Activated naive CD4-positive, alpha-beta T cell treated with anti-CD3 and anti-CD28 coated beads, Interleukin-2, amount 50 U/mL, for 72 hours (primary cell): Measurements from ENCODE around the gene B3GNT2. TPM values are rescaled to one million over a fixed set of nuclear protein-coding genes. Genes with fewer than 3 reads are reported as not detected.
"Not testable (repeated sequence)": the region's sequence is repeated elsewhere in the genome, so short reads cannot be mapped to it uniquely, and the experiment has no call there.

Experiments
- ATAC-seq, 2 donors: fragments of 150-1000 bp; cut with Tn5 transposase; 2 replicates each; pipeline ENCODE4 v1.10.0; 2021; ENCODE audit warnings: mild to moderate bottlenecking in 2 of 2, moderate library complexity in 2 of 2
- DNase-seq, 2 donors: peaks; one replicate each; pipeline ENCODE4 v3.0.0; 2021 to 2022; ENCODE audit warnings: low spot score in 2 of 2
- H3K27ac Mint-ChIP-seq, 2 donors: one replicate each; pipeline ENCODE4 v1.8.0; 2022; ENCODE audit warnings: mild to moderate bottlenecking in 2 of 2, mixed read lengths in 2 of 2
- H3K36me3 Mint-ChIP-seq, 2 donors: one replicate each; pipeline ENCODE4 v1.8.0; 2022; ENCODE audit warnings: mixed read lengths in 2 of 2
- H3K9me3 Mint-ChIP-seq, 2 donors: one replicate each; pipeline ENCODE4 v1.8.0; 2022; ENCODE audit warnings: mixed read lengths in 2 of 2
- total RNA-seq, 2 donors: library from RNA; stranded (reverse); gene quantifications; one replicate each; pipeline ENCODE4 v1.2.3, GENCODE V29; 2022

The B3GNT2 gene
- total RNA-seq, 2 donors from 2014 or later, result 34.9 to 43.6 TPM

DNA sequence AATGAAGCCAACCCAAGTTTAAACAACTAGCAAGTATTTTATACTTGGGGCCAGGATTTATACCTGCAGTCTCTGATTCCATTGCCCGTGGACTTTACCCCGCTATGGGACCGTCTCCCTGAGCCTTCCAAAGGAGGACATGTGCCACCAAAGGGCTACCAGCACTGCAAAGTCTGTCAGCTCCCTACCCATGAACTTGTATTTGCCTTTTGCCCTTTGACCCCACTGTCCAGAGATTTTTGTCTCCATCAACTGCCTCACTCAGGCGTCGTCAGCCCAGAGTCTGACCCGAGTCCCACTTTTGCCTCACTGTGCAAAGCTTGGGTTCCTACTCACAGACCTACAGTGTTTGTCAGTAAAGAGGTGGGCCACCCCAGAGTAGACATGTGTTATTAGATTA, 40.6 kb downstream of the B3GNT2 start:
- H3K9me3 Mint-ChIP-seq, result no peaks in the 10 kb centered on the region
- no peak for ATAC-seq
- no peaks in the 10 kb centered on the region for H3K36me3 Mint-ChIP-seq
- H3K27ac Mint-ChIP-seq, result peak overlapping the region in 1 of 2 donors; percentile 16
- DNase-seq, result no peak

DNA sequence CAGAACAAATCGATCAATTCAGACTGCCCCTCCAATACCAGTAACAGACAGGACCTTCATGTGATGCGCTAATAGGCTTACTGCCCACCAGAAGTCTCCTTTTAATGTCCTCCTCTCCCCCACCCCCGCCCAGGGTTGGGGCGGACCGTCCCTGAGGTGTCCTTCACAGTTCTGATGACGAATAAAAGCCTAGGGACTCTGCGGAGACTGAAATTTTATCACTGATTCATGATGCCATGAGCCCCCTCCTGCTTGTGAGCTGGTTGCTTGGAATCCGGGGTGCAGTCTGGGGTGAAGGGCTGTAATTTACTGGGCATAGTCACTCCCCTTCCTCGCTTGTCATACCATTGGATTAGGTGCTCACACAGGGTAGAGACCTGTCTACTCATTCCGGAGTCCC, 42.3 kb downstream of the B3GNT2 start:
- DNase-seq (no peak), ATAC-seq (no peak)
- Mint-ChIP-seq H3K9me3 (no peaks in the 10 kb centered on the region), H3K36me3 (no peaks in the 10 kb centered on the region), H3K27ac (no peak overlapping the region)

DNA sequence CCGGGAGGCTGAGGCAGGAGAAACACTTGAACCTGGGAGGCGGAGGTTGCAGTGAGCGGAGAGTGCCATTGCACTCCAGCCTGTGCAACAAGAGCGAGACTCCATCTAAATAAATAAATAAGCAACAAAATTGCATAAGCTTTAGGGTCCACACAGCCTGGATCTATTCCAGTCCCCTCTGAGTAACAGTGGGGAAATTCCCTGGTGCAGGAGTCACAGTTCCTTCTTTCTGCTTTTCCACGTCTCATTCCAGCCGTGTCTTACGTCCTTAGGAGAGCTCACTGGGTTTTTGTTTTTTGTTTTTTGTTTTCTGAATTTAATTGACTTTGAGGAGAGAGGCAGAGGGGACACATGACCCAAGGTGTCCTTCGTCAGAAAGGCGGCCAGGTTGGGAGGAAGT, 44.6 kb downstream of the B3GNT2 start:
- Mint-ChIP-seq H3K27ac (peak overlapping the region in 1 of 2 donors; percentile 11), H3K9me3 (no peaks in the 10 kb centered on the region), H3K36me3 (no peaks in the 10 kb centered on the region)
- DNase-seq (no peak), ATAC-seq (no peak)

DNA sequence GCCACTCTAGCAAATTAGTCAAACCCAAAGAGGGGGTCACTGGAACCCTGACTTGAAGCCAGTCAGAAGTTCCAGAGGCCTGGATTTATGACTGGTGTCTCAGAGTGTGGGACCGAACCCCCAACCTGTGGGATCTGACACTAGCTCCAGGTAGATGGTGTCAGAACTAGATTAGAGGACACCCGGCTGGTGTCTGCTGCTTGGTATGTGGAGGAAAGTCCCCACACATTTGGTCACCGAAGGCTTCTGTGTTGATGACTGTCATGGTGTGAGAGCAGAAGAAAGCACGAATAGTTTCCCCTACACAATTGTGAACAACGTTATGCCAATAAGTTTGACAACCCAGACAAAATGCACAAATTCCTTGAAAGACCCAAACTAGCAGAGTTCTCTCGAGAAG, 48.1 kb downstream of the B3GNT2 start:
- Mint-ChIP-seq H3K27ac (peak overlapping the region in 1 of 2 donors; percentile 30), H3K9me3 (no peaks in the 10 kb centered on the region), H3K36me3 (no peaks in the 10 kb centered on the region)
- DNase-seq (no peak), ATAC-seq (no peak)

DNA sequence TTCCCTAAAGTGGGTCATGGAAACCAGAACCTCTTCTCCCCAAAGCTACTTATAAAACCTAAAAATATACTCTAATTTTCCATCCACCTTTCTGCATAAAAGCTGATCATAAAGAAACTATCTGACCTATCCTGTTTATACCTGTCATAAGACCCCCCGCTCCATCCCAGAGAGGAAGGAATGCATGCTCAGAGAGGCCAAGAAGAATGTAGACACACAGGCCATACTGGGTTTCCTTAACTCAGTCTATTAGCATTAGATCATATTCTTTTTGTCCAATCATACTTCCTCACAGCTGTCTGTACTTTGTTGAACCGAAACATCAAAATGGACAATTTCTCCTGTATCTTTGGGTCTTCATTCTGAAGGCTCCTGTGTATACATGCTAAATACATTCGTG, 52.3 kb downstream of the B3GNT2 start:
- ATAC-seq, result no peak
- Mint-ChIP-seq H3K27ac (no peak overlapping the region), H3K9me3 (no peaks in the 10 kb centered on the region), H3K36me3 (no peaks in the 10 kb centered on the region)
- no peak for DNase-seq

DNA sequence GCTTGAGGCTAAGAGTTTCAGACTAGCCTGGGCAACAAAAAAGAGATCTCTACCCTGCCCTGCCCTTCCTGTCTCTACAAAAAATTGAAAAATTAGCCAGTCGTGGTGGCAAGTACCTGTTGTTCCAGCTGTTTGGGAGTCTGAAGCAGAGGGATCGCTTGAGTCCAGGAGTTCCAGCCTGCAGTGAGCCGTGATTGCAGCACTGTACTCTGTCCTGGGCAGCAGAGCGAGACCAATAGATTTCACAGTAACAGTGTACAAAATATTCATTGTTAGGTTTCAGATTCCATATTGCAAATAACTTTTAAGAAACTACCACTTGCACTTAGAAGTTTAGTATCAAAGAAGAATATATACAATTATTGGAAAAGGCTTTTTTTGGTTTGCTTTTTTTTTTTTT, 54.3 kb downstream of the B3GNT2 start:
- ATAC-seq, result no peak
- Mint-ChIP-seq H3K27ac (no peak overlapping the region), H3K9me3 (no peaks in the 10 kb centered on the region), H3K36me3 (no peaks in the 10 kb centered on the region)
- DNase-seq, result no peak

DNA sequence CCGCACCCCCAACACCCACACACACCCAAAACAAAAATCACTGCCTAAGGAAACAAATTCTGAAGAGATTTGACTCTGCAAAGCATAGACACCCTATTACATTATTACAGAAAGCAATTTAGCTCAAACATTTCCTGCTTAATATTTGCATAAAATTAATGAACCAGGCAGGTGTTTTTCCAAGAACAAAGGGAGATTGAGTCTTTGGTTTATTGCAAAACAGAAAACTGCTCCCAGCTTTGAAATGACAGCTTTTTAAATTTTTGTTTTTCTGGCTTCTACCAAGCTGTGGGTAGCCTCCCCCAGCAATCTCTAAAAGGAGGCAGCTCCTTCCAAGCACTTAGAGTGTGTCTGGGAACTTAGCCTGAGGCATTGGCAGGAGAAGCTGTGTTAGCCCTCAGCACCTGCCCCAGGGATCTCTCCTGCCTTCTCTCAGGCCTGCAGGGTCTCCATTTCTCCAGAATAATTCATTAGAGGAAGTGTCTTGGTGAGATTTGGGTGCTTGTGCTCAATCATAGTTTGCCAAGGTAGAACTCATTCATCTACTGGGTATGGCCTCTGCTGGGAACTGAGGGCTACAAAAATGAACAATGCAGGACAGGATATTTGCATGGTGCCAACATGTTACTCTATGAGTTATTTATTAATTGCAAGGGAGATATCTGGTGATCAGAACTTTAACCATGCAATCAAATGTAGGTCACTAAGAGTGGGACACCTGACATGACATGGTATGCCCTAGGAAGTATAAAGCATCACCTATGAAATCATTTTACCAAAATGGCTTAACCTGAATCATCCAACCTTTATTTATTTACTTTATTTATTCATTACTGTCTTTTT, 58.7 kb downstream of the B3GNT2 start:
- H3K9me3 Mint-ChIP-seq, result no peaks in the 10 kb centered on the region
- ATAC-seq, result no peak
- DNase-seq, result no peak

DNA sequence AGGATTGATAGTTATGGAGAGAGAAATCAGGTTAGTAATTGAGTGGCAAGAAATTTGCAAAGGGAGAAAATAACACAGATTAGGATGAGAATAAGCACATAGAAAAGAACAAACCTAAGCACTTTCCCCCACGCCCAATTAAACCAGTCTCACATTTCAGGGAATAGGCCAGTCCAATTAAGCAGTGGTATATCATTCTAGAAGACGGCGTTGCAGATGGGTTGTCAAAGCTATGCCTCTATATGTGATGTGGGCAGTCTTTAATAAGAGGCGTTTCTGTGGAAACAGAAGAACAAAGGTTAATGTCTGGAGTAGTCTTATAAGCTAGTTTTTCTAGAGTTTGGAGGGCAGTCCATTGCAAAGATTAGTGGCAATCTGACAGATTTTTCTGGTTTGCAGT, 61.6 kb downstream of the B3GNT2 start:
- H3K9me3 Mint-ChIP-seq, result no peaks in the 10 kb centered on the region
- no peak overlapping the region for H3K27ac Mint-ChIP-seq
- DNase-seq (no peak), ATAC-seq (no peak)
- no peaks in the 10 kb centered on the region for H3K36me3 Mint-ChIP-seq

More for the DNA sequence above, 58.7 kb downstream of the B3GNT2 start:
- H3K27ac Mint-ChIP-seq, result no peak overlapping the region
- no peaks in the 10 kb centered on the region for H3K36me3 Mint-ChIP-seq

DNA sequence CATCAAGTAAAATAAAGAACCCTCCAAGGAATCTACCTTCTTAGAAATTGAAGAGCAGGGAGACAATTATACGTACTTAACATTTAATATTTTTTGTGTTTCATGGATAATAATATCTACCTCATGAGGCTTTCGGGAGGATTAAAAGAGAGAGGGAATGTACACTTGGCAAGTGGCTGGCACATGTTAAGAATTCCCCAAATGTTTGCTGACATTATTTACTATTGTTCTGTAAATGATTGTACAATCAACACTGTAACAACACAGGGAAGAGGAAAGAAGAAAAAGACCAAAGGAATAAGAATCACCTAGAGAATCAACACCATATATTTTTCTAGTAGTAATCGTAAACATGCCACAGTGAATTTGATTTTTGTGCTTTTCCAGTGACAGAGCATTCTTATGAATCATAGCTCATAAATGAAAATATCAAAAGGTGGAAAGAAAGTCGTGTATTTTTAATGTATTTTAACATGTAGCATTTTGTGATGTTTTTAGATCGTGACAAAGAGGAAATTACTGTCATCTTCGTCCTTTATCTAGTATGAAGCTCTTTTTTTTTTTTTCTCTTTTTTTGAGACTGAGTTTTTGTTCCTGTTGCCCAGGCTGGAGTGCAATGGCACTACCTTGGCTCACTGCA, 67.3 kb downstream of the B3GNT2 start:
- no peak overlapping the region for H3K27ac Mint-ChIP-seq

DNA sequence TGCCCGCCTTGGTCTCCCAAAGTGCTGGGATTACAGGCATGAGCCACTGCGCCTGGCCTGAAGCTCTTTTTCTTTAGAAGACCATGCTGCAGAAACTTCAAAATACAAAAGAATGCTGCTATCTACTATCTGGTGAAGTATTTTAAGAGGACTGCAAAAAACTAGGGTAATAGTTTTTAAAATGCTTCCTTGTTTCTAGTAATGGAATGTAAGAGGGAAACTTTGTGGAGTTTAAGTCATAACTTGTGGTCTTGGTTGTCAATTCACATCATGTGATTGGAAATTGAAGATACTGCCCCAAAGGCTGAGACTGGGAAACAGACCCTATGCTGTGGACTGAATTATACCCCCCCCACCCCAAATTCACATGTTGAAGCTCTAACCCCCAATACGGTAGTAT, 68.3 kb downstream of the B3GNT2 start:
- Mint-ChIP-seq H3K27ac (no peak overlapping the region), H3K9me3 (peaks cover 0 to 19% of the 10 kb centered on the region in 2 donors), H3K36me3 (peaks cover 0 to 7% of the 10 kb centered on the region in 2 donors)
- ATAC-seq (no peak), DNase-seq (no peak)

More for the DNA sequence above, 67.3 kb downstream of the B3GNT2 start:
- peaks cover 0 to 10% of the 10 kb centered on the region in 2 donors for H3K9me3 Mint-ChIP-seq
- no peaks in the 10 kb centered on the region for H3K36me3 Mint-ChIP-seq
- DNase-seq (no peak), ATAC-seq (no peak)

DNA sequence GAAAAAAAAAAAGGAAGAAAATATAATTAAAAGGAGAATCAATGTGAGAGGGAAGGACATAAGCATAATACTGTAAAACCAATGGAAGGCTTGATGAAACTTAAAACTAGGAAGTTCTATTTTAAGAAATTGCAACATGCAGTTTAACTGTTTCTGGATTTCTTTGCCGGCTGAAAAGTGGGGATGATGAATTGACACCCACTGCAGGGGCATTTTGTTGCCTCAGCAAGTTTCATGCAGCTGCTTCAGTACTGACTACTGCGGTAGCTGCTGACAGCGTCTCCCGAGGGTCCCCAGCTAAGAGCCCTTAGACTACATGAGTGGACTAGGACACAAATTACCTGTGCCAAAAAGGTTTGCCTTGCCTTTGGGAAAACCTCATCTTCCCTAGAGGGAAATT, 69.2 kb downstream of the B3GNT2 start:
- DNase-seq (no peak), ATAC-seq (no peak)
- Mint-ChIP-seq H3K9me3 (peaks cover 0 to 19% of the 10 kb centered on the region in 2 donors), H3K27ac (no peak overlapping the region), H3K36me3 (peaks cover 0 to 16% of the 10 kb centered on the region in 2 donors)

DNA sequence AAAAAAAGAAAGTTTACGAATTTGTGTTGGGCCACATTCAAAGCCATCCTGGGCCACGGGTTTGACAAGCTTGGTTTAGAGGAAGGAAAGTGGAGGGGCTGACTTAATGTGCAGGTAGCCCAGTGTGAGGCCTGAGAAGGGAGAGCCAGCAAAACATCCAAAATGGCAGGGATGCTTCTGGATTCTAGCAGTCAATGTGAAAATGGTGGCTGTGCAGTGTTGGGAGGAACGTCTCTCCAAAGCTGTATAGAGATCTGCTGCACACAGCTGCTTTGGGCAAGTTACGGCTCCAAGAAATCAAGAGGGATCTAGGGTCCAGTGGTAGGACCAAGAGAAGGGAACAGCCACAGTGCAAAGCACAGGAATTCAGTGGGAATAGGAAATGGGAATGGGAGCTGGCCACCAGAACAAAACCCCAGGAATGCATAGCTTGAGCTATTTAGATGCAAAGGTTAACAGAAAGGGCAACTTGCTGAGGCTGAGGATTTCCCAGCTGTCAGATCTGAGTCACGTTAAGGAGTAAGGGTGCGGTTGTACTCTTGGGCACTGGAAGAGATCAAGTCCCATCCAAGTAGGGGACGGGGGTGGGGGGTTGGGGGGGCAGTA, 70.6 kb downstream of the B3GNT2 start:
- Mint-ChIP-seq H3K36me3 (peaks cover 0 to 18% of the 10 kb centered on the region in 2 donors), H3K9me3 (peaks cover 0 to 19% of the 10 kb centered on the region in 2 donors), H3K27ac (no peak overlapping the region)
- ATAC-seq (no peak), DNase-seq (no peak)

DNA sequence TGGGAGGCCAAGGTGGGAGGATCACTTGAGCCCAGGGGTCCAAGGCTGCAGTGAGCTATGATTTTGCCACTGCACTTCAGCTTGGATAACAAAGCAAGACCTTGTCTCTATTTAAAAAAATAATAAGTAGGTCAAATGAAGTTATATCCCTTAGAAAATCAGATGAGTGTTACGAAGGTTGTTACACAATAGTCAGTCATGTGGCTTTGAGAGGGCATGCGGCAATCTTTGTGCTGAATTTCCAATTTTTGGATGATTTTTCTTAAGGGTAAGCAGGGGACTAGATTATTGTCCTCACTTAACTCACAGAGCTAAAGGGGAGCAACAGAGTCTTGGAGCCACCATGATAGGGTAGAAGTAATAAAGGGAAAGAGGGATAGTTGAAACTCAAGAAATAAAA, 71.8 kb downstream of the B3GNT2 start:
- DNase-seq (no peak), ATAC-seq (no peak)
- Mint-ChIP-seq H3K36me3 (peaks cover 0 to 18% of the 10 kb centered on the region in 2 donors), H3K9me3 (peaks cover 0 to 19% of the 10 kb centered on the region in 2 donors), H3K27ac (no peak overlapping the region)

DNA sequence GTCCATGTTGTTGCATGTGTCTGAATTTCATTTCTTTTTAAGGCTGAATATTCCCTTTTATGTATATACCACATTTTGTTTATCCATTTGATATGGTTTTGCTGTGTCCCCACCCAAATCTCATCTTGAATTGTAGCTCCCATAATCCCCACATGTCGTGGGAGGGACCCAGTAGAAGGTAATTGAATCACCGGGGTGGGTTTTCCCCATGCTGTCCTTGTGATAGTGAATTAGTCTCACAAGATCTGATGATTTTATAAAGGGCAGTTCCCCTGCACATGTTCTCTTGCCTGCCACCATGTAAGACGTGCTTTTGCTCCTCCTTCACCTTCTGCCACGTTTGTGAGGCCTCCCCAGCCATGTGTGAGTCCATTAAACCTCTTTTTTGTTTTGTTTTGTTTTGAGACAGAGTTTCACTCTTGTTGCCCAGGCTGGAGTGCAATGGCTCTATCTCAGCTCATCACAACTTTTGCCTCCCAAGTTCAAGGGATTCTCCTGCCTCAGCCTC, 72.8 kb downstream of the B3GNT2 start:
- not testable (repeated sequence) for H3K27ac Mint-ChIP-seq, DNase-seq
- Mint-ChIP-seq H3K36me3 (peaks cover 0 to 18% of the 10 kb centered on the region in 2 donors), H3K9me3 (peaks cover 0 to 19% of the 10 kb centered on the region in 2 donors)
- peak in 1 of 2 donors; percentile 31 for ATAC-seq

DNA sequence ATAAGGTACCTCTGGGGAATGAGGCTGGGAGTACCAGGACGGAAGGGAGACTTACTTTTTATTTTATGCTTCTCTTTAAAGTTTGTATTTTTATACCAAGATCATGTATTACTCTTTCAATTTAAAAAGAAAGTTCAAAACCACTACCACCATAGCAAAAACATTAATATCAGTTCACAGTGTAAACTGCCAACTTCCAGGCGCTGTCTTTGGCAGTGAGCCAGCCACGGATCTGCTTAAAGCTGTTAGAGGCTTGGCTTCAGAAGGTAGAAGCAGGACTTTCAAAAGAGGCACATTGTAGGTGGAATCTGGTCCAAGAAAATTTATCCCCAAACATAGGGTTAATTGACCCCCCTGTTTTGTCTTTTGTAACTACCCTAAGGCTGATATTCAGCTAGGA, 74.8 kb downstream of the B3GNT2 start:
- Mint-ChIP-seq H3K27ac (no peak overlapping the region), H3K9me3 (peaks cover 0 to 28% of the 10 kb centered on the region in 2 donors), H3K36me3 (peaks cover 0 to 18% of the 10 kb centered on the region in 2 donors)
- DNase-seq, result no peak
- ATAC-seq, result no peak
